H9 (cell line): ENCODE data around the gene SLC38A1. TPM values are rescaled to one million over a fixed set of nuclear protein-coding genes. Genes with fewer than 3 reads are reported as not detected.

Experiments
- DNase-seq: peaks from one replicate; pipeline ENCODE4 v3.0.0-alpha.2; 2017
- H2AFZ ChIP-seq: one replicate; pipeline ENCODE4 v1.6.1; 2013; ENCODE audit warnings: mild to moderate bottlenecking, low read length, control low read depth, moderate library complexity
- H2AK5ac ChIP-seq: 2 replicates; pipeline ENCODE4 v1.6.1; 2013; ENCODE audit warnings: low read length, control low read depth, mixed read lengths; ENCODE audit not compliant: insufficient read length
- H2BK120ac ChIP-seq: one replicate; pipeline ENCODE4 v1.6.1; 2013; ENCODE audit warnings: low read depth, mild to moderate bottlenecking, low read length, control low read depth, inconsistent platforms; ENCODE audit not compliant: poor library complexity, severe bottlenecking
- H2BK12ac ChIP-seq: 2 replicates; pipeline ENCODE4 v1.6.1; 2013; ENCODE audit warnings: low read length, control low read depth, mixed read lengths, low read depth; ENCODE audit not compliant: insufficient read length
- H2BK15ac ChIP-seq: 2 replicates; pipeline ENCODE4 v1.6.1; 2013; ENCODE audit warnings: low read depth, low read length, control low read depth
- H2BK20ac ChIP-seq: one replicate; pipeline ENCODE4 v1.6.1; 2013; ENCODE audit warnings: low read depth, mild to moderate bottlenecking, low read length, control low read depth, inconsistent platforms; ENCODE audit not compliant: poor library complexity, severe bottlenecking
- H2BK5ac ChIP-seq: 2 replicates; pipeline ENCODE4 v1.6.1; 2013; ENCODE audit warnings: low read length, control low read depth, mixed read lengths; ENCODE audit not compliant: insufficient read length
- H3K14ac ChIP-seq: 2 replicates; pipeline ENCODE4 v1.6.1; 2013; ENCODE audit warnings: low read length, control low read depth; ENCODE audit not compliant: insufficient read depth
- H3K18ac ChIP-seq: 2 replicates; pipeline ENCODE4 v1.6.1; 2013; ENCODE audit warnings: low read depth, mild to moderate bottlenecking, mixed read lengths, low read length, control low read depth; ENCODE audit not compliant: insufficient read length
- H3K23ac ChIP-seq: 2 replicates; pipeline ENCODE4 v1.6.1; 2013; ENCODE audit warnings: low read length, control low read depth, mixed read lengths, low read depth; ENCODE audit not compliant: insufficient read length
- H3K23me2 ChIP-seq: 2 replicates; pipeline ENCODE4 v1.6.1; 2013; ENCODE audit warnings: low read depth, mild to moderate bottlenecking, mixed read lengths, low read length, control low read depth; ENCODE audit not compliant: insufficient read length, poor library complexity, severe bottlenecking
- H3K27ac ChIP-seq: 2 replicates; pipeline ENCODE4 v1.5.1; 2013; ENCODE audit warnings: low read length, control low read depth, mixed read lengths, low read depth; ENCODE audit not compliant: insufficient read length
- H3K27me3 ChIP-seq: 2 replicates; pipeline ENCODE4 v1.6.1; 2013; ENCODE audit warnings: low read length, control low read depth, inconsistent platforms; ENCODE audit not compliant: insufficient read depth
- H3K4ac ChIP-seq: 2 replicates; pipeline ENCODE4 v1.6.1; 2013; ENCODE audit warnings: low read depth, mild to moderate bottlenecking, control low read depth, inconsistent platforms, low read length, moderate library complexity
- H3K4me1 ChIP-seq: 2 replicates; pipeline ENCODE4 v1.6.1; 2013; ENCODE audit warnings: low read length, control low read depth, inconsistent platforms; ENCODE audit not compliant: insufficient read depth
- H3K4me2 ChIP-seq: 2 replicates; pipeline ENCODE4 v1.6.1; 2013; ENCODE audit warnings: low read length, control low read depth, mixed read lengths; ENCODE audit not compliant: insufficient read length, insufficient read depth
- H3K56ac ChIP-seq: 2 replicates; pipeline ENCODE4 v1.6.1; 2013; ENCODE audit warnings: low read depth, mild to moderate bottlenecking, mixed read lengths, low read length, control low read depth; ENCODE audit not compliant: insufficient read length
- H3K79me1 ChIP-seq: 2 replicates; pipeline ENCODE4 v1.6.1; 2013; ENCODE audit warnings: low read depth, mild to moderate bottlenecking, moderate library complexity, low read length, control low read depth, inconsistent platforms; ENCODE audit not compliant: insufficient read depth, poor library complexity, severe bottlenecking
- H3K79me2 ChIP-seq: 2 replicates; pipeline ENCODE4 v1.6.1; 2013; ENCODE audit warnings: low read length, control low read depth, inconsistent platforms; ENCODE audit not compliant: insufficient read depth
- H3K9ac ChIP-seq: 2 replicates; pipeline ENCODE4 v1.6.1; 2013; ENCODE audit warnings: low read length, control low read depth, mixed read lengths; ENCODE audit not compliant: insufficient read length; ENCODE audit errors: extremely low read depth
- H3K9me3 ChIP-seq: one replicate; pipeline ENCODE4 v1.6.1; 2013; ENCODE audit warnings: low read depth, low read length, inconsistent platforms; ENCODE audit not compliant: control insufficient read depth
- H3T11ph ChIP-seq: one replicate; pipeline ENCODE4 v1.6.1; 2013; ENCODE audit warnings: mild to moderate bottlenecking, low read length, control low read depth, inconsistent platforms
- H4K20me1 ChIP-seq: one replicate; pipeline ENCODE4 v1.6.1; 2013; ENCODE audit not compliant: control insufficient read depth, insufficient read length, insufficient read depth
- H4K5ac ChIP-seq: 2 replicates; pipeline ENCODE4 v1.6.1; 2013; ENCODE audit warnings: low read depth, mild to moderate bottlenecking, mixed read lengths, low read length, control low read depth; ENCODE audit not compliant: insufficient read length
- H4K8ac ChIP-seq: replicated peaks from 2 replicates; pipeline ENCODE4 v1.6.1; 2013; ENCODE audit warnings: low read length, control low read depth, mixed read lengths, low read depth; ENCODE audit not compliant: insufficient read length
- H4K91ac ChIP-seq: 2 replicates; pipeline ENCODE4 v1.6.1; 2013; ENCODE audit warnings: low read depth, mild to moderate bottlenecking, moderate library complexity, mixed read lengths, low read length, control low read depth; ENCODE audit not compliant: insufficient read length
- H3K27ac Mint-ChIP-seq, 3 experiments: 2 replicates in 2 of 3; 3 replicates in 1 of 3; pipeline ENCODE4 v1.8.0; 2020 to 2021; ENCODE audit warnings: mixed read lengths in 3 of 3, mild to moderate bottlenecking in 1 of 3, moderate library complexity in 1 of 3
- H3K27me3 Mint-ChIP-seq: 2 replicates; pipeline ENCODE4 v1.8.0; 2021; ENCODE audit warnings: low read depth, mild to moderate bottlenecking, moderate library complexity, mixed read lengths
- H3K36me3 Mint-ChIP-seq, 3 experiments: 2 replicates in 2 of 3; 3 replicates in 1 of 3; pipeline ENCODE4 v1.8.0; 2020 to 2021; ENCODE audit warnings: low read depth in 3 of 3, mixed read lengths in 3 of 3; ENCODE audit not compliant: insufficient read depth in 1 of 3
- H3K4me1 Mint-ChIP-seq, 2 experiments: 2 replicates each; pipeline ENCODE4 v1.8.0; 2020; ENCODE audit warnings: mixed read lengths in 2 of 2
- H3K4me3 Mint-ChIP-seq, 2 experiments: 2 replicates in 1 of 2; 3 replicates in 1 of 2; pipeline ENCODE4 v1.8.0; 2020 to 2021; ENCODE audit warnings: mild to moderate bottlenecking in 2 of 2, mixed read lengths in 2 of 2, moderate library complexity in 1 of 2
- H3K9me3 Mint-ChIP-seq, 2 experiments: 2 replicates in 1 of 2; 3 replicates in 1 of 2; pipeline ENCODE4 v1.8.0; 2020; ENCODE audit warnings: mild to moderate bottlenecking in 2 of 2, mixed read lengths in 2 of 2, moderate library complexity in 1 of 2
- CTCF ChIP-seq: fragments of 200-600 bp; sonication (generic); conservative IDR thresholded peaks from 3 replicates; pipeline ENCODE4 v1.8.0; 2021; ENCODE audit warnings: antibody characterized with exemption, mild to moderate bottlenecking
- WGBS: extraction: QIAGEN DNeasy Blood & Tissue Kit; methylation state at CpG from one replicate; pipeline ENCODE4 v1.1.7; 2013; ENCODE audit warnings: missing lambda C conversion rate, low lambda C conversion rate, mixed read lengths; ENCODE audit not compliant: insufficient read length; ENCODE audit errors: extremely low coverage; 5-methylcytosine and 5-hydroxymethylcytosine counted together
- total RNA-seq: library from RNA; stranded (reverse); gene quantifications from 2 replicates; pipeline ENCODE4 v1.2.1, GENCODE V29; 2021

SLC38A1 gene
- total RNA-seq, 1 experiment from 2014 or later = 216 TPM

- H3K9me3 ChIP-seq = no peaks in the 10 kb centered on the region
- no peak for DNase-seq
- no peak overlapping the region for H3K9ac ChIP-seq
- H2BK12ac ChIP-seq = no peak overlapping the region
- no peak overlapping the region for H3K23ac ChIP-seq
- no peak overlapping the region for H3K18ac ChIP-seq
- no peaks in the 10 kb centered on the region for H3K27me3 ChIP-seq
- H2BK15ac ChIP-seq = no peak overlapping the region
- peaks cover 59% of the 10 kb centered on the region for H3K79me2 ChIP-seq
- H3K27ac Mint-ChIP-seq = no peak overlapping the region
- H2BK5ac ChIP-seq = no peak overlapping the region
- WGBS = no CpG with 5 or more reads among the region's 1 CpG
- H4K8ac ChIP-seq = no peak overlapping the region
- no peak overlapping the region for H2BK120ac ChIP-seq
- H3K4ac ChIP-seq = no peak overlapping the region
- no peak overlapping the region for H3K4me3 Mint-ChIP-seq
- no peaks in the 10 kb centered on the region for H3K23me2 ChIP-seq
- no peak overlapping the region for H4K5ac ChIP-seq
- TF ChIP-seq CTCF = no peak
- no peak overlapping the region for H2AFZ ChIP-seq
- no peak overlapping the region for H2AK5ac ChIP-seq
- H3K4me1 Mint-ChIP-seq = peaks cover 28 to 31% of the 10 kb centered on the region in 2 experiments
- H3K14ac ChIP-seq = no peak overlapping the region
- H3K27ac ChIP-seq = no peak overlapping the region
- no peak overlapping the region for H4K91ac ChIP-seq
- H3K56ac ChIP-seq = no peak overlapping the region
- no peaks in the 10 kb centered on the region for H3K27me3 Mint-ChIP-seq
- peaks cover 20 to 32% of the 10 kb centered on the region in 2 experiments for H3K9me3 Mint-ChIP-seq
- peaks cover 3% of the 10 kb centered on the region for H3K4me1 ChIP-seq
- H3K79me1 ChIP-seq = peaks cover 15% of the 10 kb centered on the region
- H4K20me1 ChIP-seq = no peaks in the 10 kb centered on the region
- no peak overlapping the region for H2BK20ac ChIP-seq
- H3K36me3 Mint-ChIP-seq = peaks cover 80 to 82% (median 80%) of the 10 kb centered on the region in 3 experiments
- no peak overlapping the region for H3T11ph ChIP-seq
- no peak overlapping the region for H3K4me2 ChIP-seq
These were observed 24.4 kb downstream of the SLC38A1 start for GRCh38 chr12:46244273-46244915.
